HepG2 (cell line): ENCODE results near the gene CAMTA2. TPM values are rescaled to one million over a fixed set of nuclear protein-coding genes. Genes with fewer than 3 reads are reported as not detected.
A peak's percentile ranks its signal among the peaks of the same experiment; 100 is the strongest.

Experiments used
- CEBPZ ChIP-seq: IDR thresholded peaks from 2 replicates; pipeline ENCODE4 v1.6.1; 2012; ENCODE audit warnings: low read length, improper control_type of control experiment
- MLLT10 ChIP-seq: sonication (generic); formaldehyde crosslinking; IDR thresholded peaks from 2 replicates; pipeline ENCODE4 v1.4.0; 2020; ENCODE audit warnings: missing genetic modification reagents
- PAF1 ChIP-seq: IDR thresholded peaks from 2 replicates; pipeline ENCODE4 v1.6.1; 2016; ENCODE audit warnings: missing genetic modification reagents, missing compliant biosample characterization
- RCOR2 ChIP-seq: IDR thresholded peaks from 2 replicates; pipeline ENCODE4 v1.6.1; 2016; ENCODE audit warnings: missing biosample characterization, missing genetic modification reagents
- SAFB2 ChIP-seq: sonication (generic); formaldehyde crosslinking; IDR thresholded peaks from 2 replicates; pipeline ENCODE4 v1.5.1; 2020; ENCODE audit warnings: missing genetic modification reagents, low read depth, mild to moderate bottlenecking, borderline replicate concordance
- TBP ChIP-seq: sonication (generic); formaldehyde crosslinking; IDR thresholded peaks from 2 replicates; pipeline ENCODE4 v1.5.0; 2020; ENCODE audit warnings: missing genetic modification reagents
- XRCC5 ChIP-seq: fragments of 200-400 bp; formaldehyde crosslinking; optimal IDR thresholded peaks from 2 replicates; pipeline ENCODE3; 2017; ENCODE audit warnings: mild to moderate bottlenecking, low read length
- ZBTB26 ChIP-seq: IDR thresholded peaks from 2 replicates; pipeline ENCODE4 v1.6.1; 2016; ENCODE audit warnings: missing compliant biosample characterization, missing genetic modification reagents, borderline replicate concordance
- ZNF136 ChIP-seq: sonication (generic); formaldehyde crosslinking; IDR thresholded peaks from 2 replicates; pipeline ENCODE4 v1.8.1; 2022; ENCODE audit warnings: low read depth, mild to moderate bottlenecking, moderate library complexity, missing genetic modification reagents
- ZNF350 ChIP-seq: sonication (generic); formaldehyde crosslinking; IDR thresholded peaks from 2 replicates; pipeline ENCODE4 v1.4.0; 2020; ENCODE audit warnings: mild to moderate bottlenecking, low read depth, missing genetic modification reagents, borderline replicate concordance
- ZNF616 ChIP-seq: sonication (generic); formaldehyde crosslinking; IDR thresholded peaks from 2 replicates; pipeline ENCODE4 v1.5.0; 2020; ENCODE audit warnings: low read depth, mild to moderate bottlenecking, missing genetic modification reagents
- ZNF644 ChIP-seq: IDR thresholded peaks from 2 replicates; pipeline ENCODE4 v1.6.1; 2016; ENCODE audit warnings: low read depth
- ZNF768 ChIP-seq: sonication (generic); formaldehyde crosslinking; IDR thresholded peaks from 2 replicates; pipeline ENCODE4 v1.4.0; 2020; ENCODE audit warnings: missing genetic modification reagents
- ZNF776 ChIP-seq: sonication (generic); formaldehyde crosslinking; IDR thresholded peaks from 2 replicates; pipeline ENCODE4 v1.4.0; 2020; ENCODE audit warnings: mild to moderate bottlenecking, missing genetic modification reagents
- ZSCAN21 ChIP-seq: sonication (generic); formaldehyde crosslinking; IDR thresholded peaks from 2 replicates; pipeline ENCODE4 v1.8.0; 2022; ENCODE audit warnings: mild to moderate bottlenecking, missing genetic modification reagents, moderate library complexity, borderline replicate concordance
- polyA plus RNA-seq, 8 experiments: library from polyadenylated mRNA; depleted of rRNA in 3 of 8; stranded (reverse) in 7 of 8; unstranded in 1 of 8; fragments of >200 nt; fragmentation: Illumina TruSeq in 4 of 8; extraction: Trizol in 4 of 8; gene quantifications; 2 replicates each; pipeline versions ENCODE4 v1.2.1 to v1.2.3, GENCODE V29; 2011 to 2016; ENCODE audit warnings: low read depth in 4 of 8, missing spikeins in 1 of 8, mixed read lengths in 1 of 8; ENCODE audit not compliant: insufficient read depth in 1 of 8
- total RNA-seq, 5 experiments: library from RNA; depleted of rRNA; stranded (reverse); fragments of >200 nt; fragmentation: Illumina TruSeq; extraction: Trizol; gene quantifications; 2 replicates each; pipeline ENCODE4 v1.2.3, GENCODE V29; 2016; ENCODE audit warnings: low read depth in 1 of 5
- TF ChIP-seq, protein P1 (sequence below): sonication (generic); formaldehyde crosslinking; IDR thresholded peaks from 2 replicates; pipeline ENCODE4 v1.4.0; 2020; ENCODE audit warnings: missing genetic modification reagents, borderline replicate concordance
- TF ChIP-seq, protein P2 (sequence below): sonication (generic); formaldehyde crosslinking; IDR thresholded peaks from 2 replicates; pipeline ENCODE4 v1.4.0; 2020; ENCODE audit warnings: missing genetic modification reagents, mild to moderate bottlenecking, borderline replicate concordance

Gene CAMTA2
- total and polyA plus RNA-seq, 2 of the 13 experiments (the other 11 are each of a cell fraction or from before 2014, with no cell fraction given) = 4.1 to 7.1 TPM

GRCh38 chr17:4969551-4970173 lies 17.8 kb downstream of the CAMTA2 start (continued):
- no peak for TF ChIP-seq CEBPZ
- no peak for TF ChIP-seq TBP
- no peak for TF ChIP-seq PAF1
- TF ChIP-seq, protein P1, sequence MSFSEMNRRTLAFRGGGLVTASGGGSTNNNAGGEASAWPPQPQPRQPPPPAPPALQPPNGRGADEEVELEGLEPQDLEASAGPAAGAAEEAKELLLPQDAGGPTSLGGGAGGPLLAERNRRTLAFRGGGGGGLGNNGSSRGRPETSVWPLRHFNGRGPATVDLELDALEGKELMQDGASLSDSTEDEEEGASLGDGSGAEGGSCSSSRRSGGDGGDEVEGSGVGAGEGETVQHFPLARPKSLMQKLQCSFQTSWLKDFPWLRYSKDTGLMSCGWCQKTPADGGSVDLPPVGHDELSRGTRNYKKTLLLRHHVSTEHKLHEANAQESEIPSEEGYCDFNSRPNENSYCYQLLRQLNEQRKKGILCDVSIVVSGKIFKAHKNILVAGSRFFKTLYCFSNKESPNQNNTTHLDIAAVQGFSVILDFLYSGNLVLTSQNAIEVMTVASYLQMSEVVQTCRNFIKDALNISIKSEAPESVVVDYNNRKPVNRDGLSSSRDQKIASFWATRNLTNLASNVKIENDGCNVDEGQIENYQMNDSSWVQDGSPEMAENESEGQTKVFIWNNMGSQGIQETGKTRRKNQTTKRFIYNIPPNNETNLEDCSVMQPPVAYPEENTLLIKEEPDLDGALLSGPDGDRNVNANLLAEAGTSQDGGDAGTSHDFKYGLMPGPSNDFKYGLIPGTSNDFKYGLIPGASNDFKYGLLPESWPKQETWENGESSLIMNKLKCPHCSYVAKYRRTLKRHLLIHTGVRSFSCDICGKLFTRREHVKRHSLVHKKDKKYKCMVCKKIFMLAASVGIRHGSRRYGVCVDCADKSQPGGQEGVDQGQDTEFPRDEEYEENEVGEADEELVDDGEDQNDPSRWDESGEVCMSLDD (CRISPR knock-in tag) = no peak
- TF ChIP-seq ZNF350 (CRISPR knock-in tag) = no peak; the same call in 1 of the 2 replicates
- peak; percentile 67 for TF ChIP-seq XRCC5
- TF ChIP-seq RCOR2 = no peak
- TF ChIP-seq ZNF776 (CRISPR knock-in tag) = no peak
- TF ChIP-seq, protein P2, sequence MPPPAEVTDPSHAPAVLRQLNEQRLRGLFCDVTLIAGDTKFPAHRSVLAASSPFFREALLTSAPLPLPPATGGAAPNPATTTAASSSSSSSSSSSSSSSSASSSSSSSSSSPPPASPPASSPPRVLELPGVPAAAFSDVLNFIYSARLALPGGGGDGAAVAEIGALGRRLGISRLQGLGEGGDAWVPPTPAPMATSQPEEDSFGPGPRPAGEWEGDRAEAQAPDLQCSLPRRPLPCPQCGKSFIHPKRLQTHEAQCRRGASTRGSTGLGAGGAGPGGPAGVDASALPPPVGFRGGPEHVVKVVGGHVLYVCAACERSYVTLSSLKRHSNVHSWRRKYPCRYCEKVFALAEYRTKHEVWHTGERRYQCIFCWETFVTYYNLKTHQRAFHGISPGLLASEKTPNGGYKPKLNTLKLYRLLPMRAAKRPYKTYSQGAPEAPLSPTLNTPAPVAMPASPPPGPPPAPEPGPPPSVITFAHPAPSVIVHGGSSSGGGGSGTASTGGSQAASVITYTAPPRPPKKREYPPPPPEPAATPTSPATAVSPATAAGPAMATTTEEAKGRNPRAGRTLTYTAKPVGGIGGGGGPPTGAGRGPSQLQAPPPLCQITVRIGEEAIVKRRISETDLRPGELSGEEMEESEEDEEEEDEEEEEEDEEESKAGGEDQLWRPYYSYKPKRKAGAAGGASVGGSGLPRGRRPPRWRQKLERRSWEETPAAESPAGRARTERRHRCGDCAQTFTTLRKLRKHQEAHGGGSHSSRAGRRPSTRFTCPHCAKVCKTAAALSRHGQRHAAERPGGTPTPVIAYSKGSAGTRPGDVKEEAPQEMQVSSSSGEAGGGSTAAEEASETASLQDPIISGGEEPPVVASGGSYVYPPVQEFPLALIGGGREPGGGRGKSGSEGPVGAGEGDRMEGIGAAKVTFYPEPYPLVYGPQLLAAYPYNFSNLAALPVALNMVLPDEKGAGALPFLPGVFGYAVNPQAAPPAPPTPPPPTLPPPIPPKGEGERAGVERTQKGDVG (CRISPR knock-in tag) = no peak
- no peak; the same call in 1 of the 2 replicates for TF ChIP-seq SAFB2
- no peak for TF ChIP-seq ZNF768 (CRISPR knock-in tag)
- TF ChIP-seq ZNF644 = no peak
- peak; percentile 37; the same call in 1 of the 2 replicates for TF ChIP-seq ZSCAN21 (CRISPR knock-in tag)
- no peak for TF ChIP-seq MLLT10 (CRISPR knock-in tag)
- TF ChIP-seq ZNF136 = no peak
- no peak for TF ChIP-seq ZNF616 (CRISPR knock-in tag)
- no peak; the same call in 1 of the 2 replicates for TF ChIP-seq ZBTB26
